ENCODE data around the gene PIP5K1C.

Gene PIP5K1C

GRCh38 chr19:3693025-3693925 is 7.0 kb downstream of the PIP5K1C start:
- no peak for DNase-seq

GRCh38 chr19:3692141-3693024 is 7.9 kb downstream of the PIP5K1C start:
- no peak for DNase-seq

GRCh38 chr19:3691726-3692125 is 8.5 kb downstream of the PIP5K1C start:
- no peak for DNase-seq

- no peak for DNase-seq
Observed at GRCh38 chr19:3691372-3691716, 8.9 kb downstream of the PIP5K1C start.

- no peak for DNase-seq
Observed at GRCh38 chr19:3690551-3691371, 9.5 kb downstream of the PIP5K1C start.

GRCh38 chr19:3687774-3688706 is 12.2 kb downstream of the PIP5K1C start:
- no peak for DNase-seq

- no peak for DNase-seq
Observed at GRCh38 chr19:3687393-3687773, 12.9 kb downstream of the PIP5K1C start.

GRCh38 chr19:3684817-3685410 is 15.4 kb downstream of the PIP5K1C start:
- no peak for DNase-seq

- no peak for DNase-seq
Observed at GRCh38 chr19:3684054-3684816, 16.0 kb downstream of the PIP5K1C start.

- no peak for DNase-seq
Observed at GRCh38 chr19:3683405-3684053, 16.7 kb downstream of the PIP5K1C start.

GRCh38 chr19:3682741-3683404 is 17.4 kb downstream of the PIP5K1C start:
- DNase-seq = no peak

GRCh38 chr19:3682286-3682685 is 18.0 kb downstream of the PIP5K1C start:
- no peak for DNase-seq

GRCh38 chr19:3680939-3681338 is 19.3 kb downstream of the PIP5K1C start:
- DNase-seq = no peak

- no peak for DNase-seq
Observed at GRCh38 chr19:3679581-3679980, 20.7 kb downstream of the PIP5K1C start.

GRCh38 chr19:3679138-3679537 is 21.1 kb downstream of the PIP5K1C start:
- no peak for DNase-seq

- DNase-seq = no peak
Observed at GRCh38 chr19:3678188-3678587, 22.1 kb downstream of the PIP5K1C start.

- DNase-seq = no peak
Observed at GRCh38 chr19:3674784-3675543, 25.3 kb downstream of the PIP5K1C start.

- no peak for DNase-seq
Observed at GRCh38 chr19:3673506-3674439, 26.5 kb downstream of the PIP5K1C start.
